ENCODE results near the gene CSNK1G2.

The CSNK1G2 gene

GRCh38 chr19:1941146-1942077 is at the start of gene CSNK1G2:
TSS of gene CSNK1G2 (plus strand) at chr19:1941172. CDS start at chr19:1969773, 28,601 bp downstream.
- DNase-seq (ENCODE audit: low read depth), result no peak

- DNase-seq (ENCODE audit: low read depth), result no peak
These were observed 47.2 kb upstream of the CSNK1G2 start for GRCh38 chr19:1893791-1894190.

GRCh38 chr19:1896508-1896907 is 44.5 kb upstream of the CSNK1G2 start:
- DNase-seq (ENCODE audit: low read depth), result no peak

GRCh38 chr19:1901940-1902404 is 39.0 kb upstream of the CSNK1G2 start:
- no peak for DNase-seq (ENCODE audit: low read depth)

GRCh38 chr19:1902923-1903322 is 38.0 kb upstream of the CSNK1G2 start:
- no peak for DNase-seq (ENCODE audit: low read depth)

GRCh38 chr19:1904860-1905109 is 36.2 kb upstream of the CSNK1G2 start:
- no peak for DNase-seq (ENCODE audit: low read depth)

GRCh38 chr19:1905110-1905862 is 35.7 kb upstream of the CSNK1G2 start, which contains the start of the genes ADAT3 and SCAMP4:
TSS of gene ADAT3 (plus strand) at chr19:1905399. CDS start at chr19:1912048, 6,649 bp downstream.
TSS of gene SCAMP4 (plus strand) at chr19:1905399. CDS start at chr19:1915020, 9,621 bp downstream.
- DNase-seq (ENCODE audit: low read depth), result peak; percentile 97

GRCh38 chr19:1905863-1906375 is 35.1 kb upstream of the CSNK1G2 start:
- no peak for DNase-seq (ENCODE audit: low read depth)

- no peak for DNase-seq (ENCODE audit: low read depth)
These were observed 33.9 kb upstream of the CSNK1G2 start for GRCh38 chr19:1906985-1907562.

- DNase-seq (ENCODE audit: low read depth), result no peak
These were observed 33.2 kb upstream of the CSNK1G2 start for GRCh38 chr19:1907563-1908363.

GRCh38 chr19:1908364-1908678 is 32.7 kb upstream of the CSNK1G2 start:
- no peak for DNase-seq (ENCODE audit: low read depth)

- no peak for DNase-seq (ENCODE audit: low read depth)
These were observed 31.3 kb upstream of the CSNK1G2 start for GRCh38 chr19:1909761-1910080.

GRCh38 chr19:1910177-1910576 is 30.8 kb upstream of the CSNK1G2 start:
- DNase-seq (ENCODE audit: low read depth), result no peak

- DNase-seq (ENCODE audit: low read depth), result no peak
These were observed 29.9 kb upstream of the CSNK1G2 start for GRCh38 chr19:1911098-1911497.

GRCh38 chr19:1911995-1912394 is 29.0 kb upstream of the CSNK1G2 start:
- DNase-seq (ENCODE audit: low read depth), result no peak

GRCh38 chr19:1912760-1913505 is 28.0 kb upstream of the CSNK1G2 start:
- no peak for DNase-seq (ENCODE audit: low read depth)

GRCh38 chr19:1913781-1914577 is 27.0 kb upstream of the CSNK1G2 start:
- DNase-seq (ENCODE audit: low read depth), result no peak

GRCh38 chr19:1914826-1915341 is 26.1 kb upstream of the CSNK1G2 start:
- DNase-seq (ENCODE audit: low read depth), result no peak

- DNase-seq (ENCODE audit: low read depth), result no peak
These were observed 23.8 kb upstream of the CSNK1G2 start for GRCh38 chr19:1917146-1917545.

- DNase-seq (ENCODE audit: low read depth), result no peak
These were observed 23.0 kb upstream of the CSNK1G2 start for GRCh38 chr19:1917926-1918325.

Measured in fibroblast of the conjunctiva (primary cell).